ENCODE measurements around the gene NSFL1C.

GRCh38 chr20:1405801-1406200 lies 60.8 kb downstream of the NSFL1C start:
- TF ChIP-seq CTCF (optimal IDR thresholded peaks at IDR 0.05 in 1 of 3, IDR thresholded peaks at IDR 0.05 in 1 of 3, conservative IDR thresholded peaks at IDR 0.05 in 1 of 3; ENCODE audit: extremely low read depth in 1 of 3, insufficient read depth in 2 of 3, low read length in 3 of 3) (no peak), EZH2 (IDR thresholded peaks at IDR 0.05; ENCODE audit: low read length) (no peak)
